Karpas-422 (cell line): ENCODE measurements around the gene CALHM6. TPM values are rescaled to one million over a fixed set of nuclear protein-coding genes. Genes with fewer than 3 reads are reported as not detected.

Source experiments
- DNase-seq: peaks from one replicate; pipeline ENCODE4 v3.0.0-alpha.2; 2015
- H2AFZ ChIP-seq: fragments of 200-600 bp; sonication (generic); 2 replicates; pipeline ENCODE4 v1.6.1; 2014; ENCODE audit warnings: antibody characterized with exemption, low read length, mixed read lengths
- H3K27ac ChIP-seq: fragments of 200-600 bp; sonication (generic); 2 replicates; pipeline ENCODE4 v1.5.1; 2014; ENCODE audit warnings: mild to moderate bottlenecking, low read length, moderate library complexity
- H3K27me3 ChIP-seq: fragments of 200-600 bp; sonication (generic); 2 replicates; pipeline ENCODE4 v1.6.1; 2014; ENCODE audit warnings: low read length, mixed read lengths
- H3K36me3 ChIP-seq: fragments of 200-600 bp; sonication (generic); 2 replicates; pipeline ENCODE4 v1.6.1; 2014; ENCODE audit warnings: low read length, mixed read lengths; ENCODE audit not compliant: insufficient read depth
- H3K4me1 ChIP-seq: fragments of 200-600 bp; sonication (generic); 2 replicates; pipeline ENCODE4 v1.6.1; 2014; ENCODE audit warnings: mild to moderate bottlenecking, low read length, mixed read lengths
- H3K4me2 ChIP-seq: fragments of 200-600 bp; sonication (generic); 2 replicates; pipeline ENCODE4 v1.6.1; 2014; ENCODE audit warnings: low read length, low read depth, mild to moderate bottlenecking; ENCODE audit not compliant: poor library complexity, severe bottlenecking
- H3K4me3 ChIP-seq: fragments of 200-600 bp; sonication (generic); 2 replicates; pipeline ENCODE4 v1.5.1; 2014; ENCODE audit warnings: mild to moderate bottlenecking, antibody characterized with exemption, low read length, mixed read lengths
- H3K79me2 ChIP-seq: fragments of 200-600 bp; sonication (generic); 2 replicates; pipeline ENCODE4 v1.6.1; 2014; ENCODE audit warnings: mild to moderate bottlenecking, low read length, mixed read lengths
- H3K9ac ChIP-seq: fragments of 200-600 bp; sonication (generic); 2 replicates; pipeline ENCODE4 v1.6.0; 2014; ENCODE audit warnings: low read length
- H3K9me2 ChIP-seq: fragments of 200-600 bp; sonication (generic), shearing (Covaris generic); replicated peaks from 2 replicates; pipeline ENCODE4 v1.6.0; 2014; ENCODE audit warnings: mild to moderate bottlenecking, low read length, moderate library complexity; ENCODE audit not compliant: insufficient read depth
- H3K9me3 ChIP-seq: fragments of 300-700, 200-600 bp; sonication (generic); 2 replicates; pipeline ENCODE4 v1.6.1; 2014; ENCODE audit warnings: low read length, mixed read lengths
- H4K20me1 ChIP-seq: fragments of 200-600 bp; sonication (generic); 2 replicates; pipeline ENCODE4 v1.6.1; 2014; ENCODE audit warnings: mild to moderate bottlenecking, antibody characterized with exemption, low read length, low read depth; ENCODE audit not compliant: insufficient read depth
- total RNA-seq: library from RNA; depleted of rRNA; stranded (reverse); fragments of >200 nt; shearing (Covaris generic); gene quantifications from 2 replicates; pipeline ENCODE4 v1.2.3, GENCODE V29; 2014; ENCODE audit warnings: low replicate concordance; rRNA removed

The CALHM6 gene
- 0.25 TPM in 1 of 2 replicates, not detected in the other for total RNA-seq

DNA sequence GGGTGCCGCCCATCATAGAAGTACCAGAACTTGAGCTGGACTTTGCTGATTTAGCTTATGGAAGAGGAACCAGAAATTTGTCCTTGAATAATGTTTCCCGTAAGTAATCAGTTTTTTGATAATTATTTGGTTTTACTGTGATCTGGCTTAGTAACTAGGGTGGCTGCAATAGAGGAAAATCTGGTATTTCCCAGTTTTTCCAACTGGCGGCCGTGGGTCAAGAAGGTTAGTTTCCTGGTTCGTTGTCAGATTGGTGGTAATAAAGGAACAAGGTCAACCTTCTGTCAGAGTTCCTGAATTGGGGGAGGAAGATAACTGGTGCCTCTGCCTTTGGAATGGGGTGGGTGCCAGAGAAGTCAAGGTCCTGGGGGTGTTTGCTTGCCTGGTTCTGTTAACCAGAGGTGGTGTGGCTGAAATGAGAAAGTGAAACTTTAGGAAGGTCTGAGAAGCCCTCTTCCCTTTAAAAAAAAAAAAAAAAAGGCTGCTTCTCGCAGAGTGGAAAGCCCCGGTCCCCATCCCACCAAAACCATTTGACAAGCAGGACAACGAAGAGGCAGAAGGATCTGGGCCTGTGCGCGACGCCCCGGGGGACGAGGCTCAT is at the start of gene CALHM6:
Gene CALHM6 (plus strand): TSS at position 45 of the 601 bp plus-strand sequence. CDS start 555 bp downstream, at position 600.
- Histone ChIP-seq H3K27me3 (no peaks in the 10 kb centered on the region), H3K79me2 (no peaks in the 10 kb centered on the region), H2AFZ (no peak within 1 kb of the TSS), H3K27ac (no peak within 1 kb of the TSS), H3K9ac (no peak within 1 kb of the TSS), H3K9me2 (no peaks in the 10 kb centered on the region), H3K36me3 (no peaks in the 10 kb centered on the region), H4K20me1 (no peaks in the 10 kb centered on the region), H3K4me2 (peak within 1 kb of the TSS; percentile 30), H3K9me3 (no peaks in the 10 kb centered on the region), H3K4me3 (peak within 1 kb of the TSS; percentile 19; the same call in 1 of the 2 replicates), H3K4me1 (no peaks in the 10 kb centered on the region)
- DNase-seq: no peak

DNA sequence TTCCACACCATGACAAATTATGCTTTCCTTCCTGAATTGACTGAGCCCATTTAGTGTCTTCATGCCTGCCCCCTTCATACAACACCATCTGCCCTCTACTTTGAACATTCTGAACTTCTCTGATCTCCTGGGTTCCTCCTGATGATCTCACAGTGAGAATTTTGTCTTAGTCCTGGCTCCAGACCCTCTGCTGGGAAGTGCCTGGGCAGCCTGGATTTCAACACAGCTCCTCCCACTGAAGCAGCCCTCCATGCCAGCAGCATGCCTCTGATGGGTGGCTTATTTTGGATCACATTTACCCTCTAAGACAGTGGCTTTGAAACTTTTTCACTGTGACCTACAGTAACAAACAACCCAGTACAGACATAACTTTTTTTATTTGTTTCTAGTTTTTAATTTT is 48.9 kb upstream of the CALHM6 start:
- no peak overlapping the region for H3K4me3 ChIP-seq
- no peaks in the 10 kb centered on the region for H4K20me1 ChIP-seq
- H3K4me1 ChIP-seq: no peaks in the 10 kb centered on the region
- no peak overlapping the region for H3K4me2 ChIP-seq
- H3K79me2 ChIP-seq: no peaks in the 10 kb centered on the region
- no peaks in the 10 kb centered on the region for H3K36me3 ChIP-seq
- DNase-seq: no peak
- H2AFZ ChIP-seq: no peak overlapping the region
- H3K9me2 ChIP-seq: no peaks in the 10 kb centered on the region
- no peak overlapping the region for H3K9ac ChIP-seq
- no peaks in the 10 kb centered on the region for H3K9me3 ChIP-seq
- no peak overlapping the region for H3K27ac ChIP-seq
- H3K27me3 ChIP-seq: no peaks in the 10 kb centered on the region

DNA sequence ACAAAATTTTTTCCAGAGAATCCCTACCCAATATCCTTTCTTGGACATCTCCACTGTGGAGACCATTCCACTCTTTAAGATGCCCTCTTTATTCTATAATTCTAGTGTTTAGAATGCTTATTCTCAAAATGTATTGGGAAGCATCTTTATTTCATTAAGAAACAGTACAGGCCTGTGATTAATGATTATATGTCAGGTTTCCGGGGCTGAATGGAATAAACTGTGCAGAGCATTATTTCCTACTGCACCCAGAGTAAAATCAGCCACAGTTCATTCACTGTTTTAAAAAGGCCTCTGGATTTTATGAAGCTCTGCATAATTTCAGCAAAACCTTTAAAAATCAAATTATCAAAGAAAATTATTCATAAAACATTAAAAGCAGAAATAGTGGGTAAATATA is 47.8 kb upstream of the CALHM6 start:
- H3K9me2 ChIP-seq: no peaks in the 10 kb centered on the region
- no peak overlapping the region for H2AFZ ChIP-seq
- H3K36me3 ChIP-seq: no peaks in the 10 kb centered on the region
- DNase-seq: no peak
- no peaks in the 10 kb centered on the region for H3K27me3 ChIP-seq
- no peak overlapping the region for H3K9ac ChIP-seq
- H3K4me1 ChIP-seq: no peaks in the 10 kb centered on the region
- H3K79me2 ChIP-seq: no peaks in the 10 kb centered on the region
- no peak overlapping the region for H3K4me2 ChIP-seq
- H3K4me3 ChIP-seq: no peak overlapping the region
- no peak overlapping the region for H3K27ac ChIP-seq
- H3K9me3 ChIP-seq: no peaks in the 10 kb centered on the region
- no peaks in the 10 kb centered on the region for H4K20me1 ChIP-seq

- H3K79me2 ChIP-seq: no peaks in the 10 kb centered on the region
- no peak overlapping the region for H3K4me3 ChIP-seq
- no peaks in the 10 kb centered on the region for H3K9me3 ChIP-seq
- H2AFZ ChIP-seq: no peak overlapping the region
- no peaks in the 10 kb centered on the region for H4K20me1 ChIP-seq
- H3K4me2 ChIP-seq: no peak overlapping the region
- no peaks in the 10 kb centered on the region for H3K9me2 ChIP-seq
- no peaks in the 10 kb centered on the region for H3K36me3 ChIP-seq
- H3K4me1 ChIP-seq: no peaks in the 10 kb centered on the region
- no peak overlapping the region for H3K27ac ChIP-seq
- DNase-seq: no peak
- no peak overlapping the region for H3K9ac ChIP-seq
- no peaks in the 10 kb centered on the region for H3K27me3 ChIP-seq
These were observed 43.5 kb upstream of the CALHM6 start for GRCh38 chr6:116417661-116418060.

- Histone ChIP-seq H3K9me2 (no peaks in the 10 kb centered on the region), H3K4me1 (no peaks in the 10 kb centered on the region), H3K36me3 (no peaks in the 10 kb centered on the region), H2AFZ (no peak overlapping the region), H3K4me2 (no peak overlapping the region), H3K79me2 (no peaks in the 10 kb centered on the region), H3K9ac (no peak overlapping the region), H3K9me3 (no peaks in the 10 kb centered on the region), H3K27ac (no peak overlapping the region), H3K27me3 (no peaks in the 10 kb centered on the region), H3K4me3 (no peak overlapping the region), H4K20me1 (no peaks in the 10 kb centered on the region)
- no peak for DNase-seq
These were observed 41.9 kb upstream of the CALHM6 start for GRCh38 chr6:116419069-116419786.

- no peak overlapping the region for H3K27ac ChIP-seq
- no peak for DNase-seq
- H3K4me2 ChIP-seq: no peak overlapping the region
- H3K9ac ChIP-seq: no peak overlapping the region
- H3K27me3 ChIP-seq: no peaks in the 10 kb centered on the region
- no peaks in the 10 kb centered on the region for H4K20me1 ChIP-seq
- H3K79me2 ChIP-seq: no peaks in the 10 kb centered on the region
- H3K9me3 ChIP-seq: no peaks in the 10 kb centered on the region
- H3K4me1 ChIP-seq: no peaks in the 10 kb centered on the region
- H2AFZ ChIP-seq: no peak overlapping the region
- no peaks in the 10 kb centered on the region for H3K36me3 ChIP-seq
- no peak overlapping the region for H3K4me3 ChIP-seq
- H3K9me2 ChIP-seq: no peaks in the 10 kb centered on the region
These were observed 40.8 kb upstream of the CALHM6 start for GRCh38 chr6:116420341-116420740.

DNA sequence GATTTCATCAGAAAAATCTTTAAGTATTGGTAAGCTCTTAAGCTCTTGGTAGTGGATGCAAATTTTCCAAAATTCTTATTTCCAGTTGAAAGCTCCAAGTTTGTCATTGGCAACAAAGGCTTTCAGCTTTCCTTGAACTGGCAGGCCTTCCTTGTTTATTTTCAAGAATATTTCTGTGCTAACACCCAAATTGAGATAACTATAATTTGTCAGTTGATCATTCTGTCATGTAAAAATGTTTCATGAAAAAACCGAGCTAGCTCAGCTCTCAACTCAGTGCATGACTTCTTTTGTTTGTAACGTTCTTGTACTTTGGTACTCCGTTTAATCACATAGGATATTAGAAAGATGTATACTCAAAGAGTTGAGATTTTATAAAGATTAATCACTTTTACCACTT is 38.9 kb upstream of the CALHM6 start:
- H3K4me2 ChIP-seq: no peak overlapping the region
- no peaks in the 10 kb centered on the region for H3K9me2 ChIP-seq
- no peak overlapping the region for H3K9ac ChIP-seq
- H3K27ac ChIP-seq: no peak overlapping the region
- no peaks in the 10 kb centered on the region for H3K36me3 ChIP-seq
- no peaks in the 10 kb centered on the region for H3K27me3 ChIP-seq
- no peaks in the 10 kb centered on the region for H4K20me1 ChIP-seq
- H3K79me2 ChIP-seq: no peaks in the 10 kb centered on the region
- H3K4me3 ChIP-seq: no peak overlapping the region
- DNase-seq: no peak
- no peaks in the 10 kb centered on the region for H3K4me1 ChIP-seq
- no peaks in the 10 kb centered on the region for H3K9me3 ChIP-seq
- no peak overlapping the region for H2AFZ ChIP-seq

DNA sequence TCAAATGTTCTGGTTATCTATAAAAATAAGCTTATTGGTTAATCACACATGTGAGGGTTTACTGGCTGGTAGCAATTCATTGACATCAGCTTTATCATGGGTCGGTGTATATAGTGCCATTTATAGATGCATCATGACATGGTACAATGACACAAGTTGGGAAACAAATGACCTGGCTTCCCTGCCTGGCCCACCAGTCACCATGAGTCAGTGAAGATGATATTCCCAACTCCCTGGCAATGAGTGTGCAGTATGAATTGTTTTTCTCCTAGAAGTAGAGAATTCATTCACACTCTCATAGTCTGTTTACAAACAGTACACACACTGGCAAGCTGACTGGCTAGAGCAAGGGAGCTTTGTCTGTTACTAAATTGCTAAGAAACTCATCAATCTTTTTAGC is 37.2 kb upstream of the CALHM6 start:
- no peaks in the 10 kb centered on the region for H4K20me1 ChIP-seq
- no peaks in the 10 kb centered on the region for H3K9me2 ChIP-seq
- H3K36me3 ChIP-seq: no peaks in the 10 kb centered on the region
- no peak overlapping the region for H3K27ac ChIP-seq
- H3K27me3 ChIP-seq: no peaks in the 10 kb centered on the region
- no peaks in the 10 kb centered on the region for H3K79me2 ChIP-seq
- H3K4me3 ChIP-seq: no peak overlapping the region
- H3K4me1 ChIP-seq: no peaks in the 10 kb centered on the region
- H3K9me3 ChIP-seq: no peaks in the 10 kb centered on the region
- H3K9ac ChIP-seq: no peak overlapping the region
- no peak for DNase-seq
- no peak overlapping the region for H3K4me2 ChIP-seq
- H2AFZ ChIP-seq: no peak overlapping the region
